Spleen (tissue), 11 donors: ENCODE measurements around the gene COBLL1. TPM values are rescaled to one million over a fixed set of nuclear protein-coding genes. Genes with fewer than 3 reads are reported as not detected.

Source experiments
- DNase-seq: peaks from one replicate; pipeline ENCODE4 v3.0.0-alpha.2; 2020
- H3K27ac ChIP-seq, 8 donors: fragments of 200-600 bp; sonication (generic) in 7 of 8; 1 replicate in 4 of 8; 2 replicates in 4 of 8; pipeline versions ENCODE4 v1.5.0 to v1.8.0; 2016 to 2021; ENCODE audit warnings: inconsistent platforms in 4 of 8, mild to moderate bottlenecking in 4 of 8, moderate library complexity in 1 of 8
- H3K27me3 ChIP-seq, 7 donors: fragments of 200-600 bp; sonication (generic) in 6 of 7; replicated peaks in 1 of 7; 1 replicate in 4 of 7; 2 replicates in 3 of 7; pipeline versions ENCODE4 v1.5.0 to v1.8.0; 2016 to 2021; ENCODE audit warnings: inconsistent platforms in 3 of 7, mild to moderate bottlenecking in 1 of 7
- H3K36me3 ChIP-seq, 6 donors: fragments of 200-600 bp; sonication (generic) in 5 of 6; 1 replicate in 4 of 6; 2 replicates in 2 of 6; pipeline versions ENCODE4 v1.5.0 to v1.8.0; 2016 to 2021; ENCODE audit warnings: inconsistent platforms in 2 of 6
- H3K4me1 ChIP-seq, 6 donors: fragments of 200-600 bp; sonication (generic) in 5 of 6; 1 replicate in 3 of 6; 2 replicates in 3 of 6; pipeline versions ENCODE4 v1.5.0 to v1.8.0; 2016 to 2021; ENCODE audit warnings: inconsistent platforms in 3 of 6
- H3K4me3 ChIP-seq, 8 donors: fragments of 200-600 bp; sonication (generic) in 7 of 8; 1 replicate in 4 of 8; 2 replicates in 4 of 8; pipeline versions ENCODE4 v1.5.0 to v1.8.0; 2016 to 2021; ENCODE audit warnings: inconsistent platforms in 4 of 8, mild to moderate bottlenecking in 4 of 8, moderate library complexity in 2 of 8
- H3K9me3 ChIP-seq, 8 donors: fragments of 200-600 bp; sonication (generic) in 7 of 8; 1 replicate in 4 of 8; 2 replicates in 4 of 8; pipeline versions ENCODE4 v1.5.0 to v1.8.0; 2016 to 2021; ENCODE audit warnings: inconsistent platforms in 4 of 8
- CTCF ChIP-seq, 11 experiments: fragments of 200-600 bp in 7 of 11; fragments of 450-650 bp in 4 of 11; sonication (generic) in 4 of 11; IDR thresholded peaks in 8 of 11; conservative IDR thresholded peaks in 3 of 11; 1 replicate in 7 of 11; 2 replicates in 4 of 11; pipeline versions ENCODE4 v1.4.0 to v1.8.0; 2016 to 2021; ENCODE audit warnings: antibody characterized with exemption in 11 of 11, inconsistent platforms in 4 of 11, mild to moderate bottlenecking in 1 of 11
- POLR2A ChIP-seq, 3 donors: fragments of 450-650 bp; IDR thresholded peaks; one replicate each; pipeline ENCODE4 v1.5.1; 2017; ENCODE audit warnings: antibody characterized with exemption in 3 of 3, mild to moderate bottlenecking in 1 of 3
- POLR2AphosphoS5 ChIP-seq, 3 donors: sonication (generic); formaldehyde crosslinking; IDR thresholded peaks; one replicate each; pipeline ENCODE4 v1.5.1; 2017; ENCODE audit warnings: antibody characterized with exemption in 3 of 3
- WGBS, 5 donors: extraction: QIAGEN DNeasy Blood & Tissue Kit in 3 of 5; methylation state at CpG; one replicate each; pipeline versions ENCODE4 v1.1.5 to v1.1.7; 2013 to 2018; 5-methylcytosine and 5-hydroxymethylcytosine counted together
- intact Hi-C: fragments of 100-400 bp; cut with DNase I; formaldehyde crosslinking; loops from one replicate; pipeline ENCODE4 v1.15.0; 2023; ENCODE audit warnings: low total_unique reads
- polyA plus RNA-seq, 3 donors: library from polyadenylated mRNA; stranded (reverse); fragments of 200-250 nt; gene quantifications; one replicate each; pipeline ENCODE4 v1.2.1, GENCODE V29; 2013
- total RNA-seq, 7 donors: library from RNA; depleted of rRNA in 3 of 7; stranded (reverse); fragments of >200 nt in 3 of 7; fragmentation: NEBNext Ultra II Directional in 4 of 7; extraction: Animal tissue kit (Norgen Biotek cat#: 25700) in 4 of 7; gene quantifications; one replicate each; pipeline versions ENCODE4 v1.1.0 to v1.2.1, GENCODE V29; 2016 to 2021
- donor health status: healthy with polysubstance abuse.
- donor health status: DM: no; HTN: no; CAD: no; lungs with moderate emphysema.
- donor health status: DM: no; HTN: no; CAD: no.
- donor health status: Bipolar disorder and iron deficiency.
- donor health status: healthy.
- donor health status: DM: no; HTN: no; CAD: no.
- donor health status: DM: yes; HTN: yes; CAD: no.

Gene COBLL1
- total and polyA plus RNA-seq, 10 donors = 6.4 to 86.8 (median 49.9) TPM

GRCh38 chr2:164664070-164664469, 177.6 kb downstream of the COBLL1 start:
- Histone ChIP-seq H3K36me3 (no peaks in the 10 kb centered on the region), H3K4me1 (no peaks in the 10 kb centered on the region), H3K4me3 (no peak overlapping the region), H3K27me3 (no peaks in the 10 kb centered on the region), H3K9me3 (no peaks in the 10 kb centered on the region), H3K27ac (no peak overlapping the region)
- no peak for DNase-seq
- TF ChIP-seq POLR2AphosphoS5 (IDR thresholded peaks at IDR 0.05) (no peak), POLR2A (IDR thresholded peaks at IDR 0.05) (no peak), CTCF (IDR thresholded peaks at IDR 0.05 in 8 of 11, conservative IDR thresholded peaks at IDR 0.05 in 3 of 11) (no peak)
- intact Hi-C loops = no loop called here

GRCh38 chr2:164662868-164663631, 178.6 kb downstream of the COBLL1 start:
- no peak overlapping the region for H3K4me3 ChIP-seq
- 88 to 94% (median 89%) methylated on average over 1 of the region's 1 CpG for WGBS, 5 donors
- H3K36me3 ChIP-seq = no peaks in the 10 kb centered on the region
- DNase-seq = no peak
- no peaks in the 10 kb centered on the region for H3K27me3 ChIP-seq
- no peak for TF ChIP-seq CTCF (IDR thresholded peaks at IDR 0.05 in 8 of 11, conservative IDR thresholded peaks at IDR 0.05 in 3 of 11)
- no peak for TF ChIP-seq POLR2AphosphoS5 (IDR thresholded peaks at IDR 0.05)
- TF ChIP-seq POLR2A (IDR thresholded peaks at IDR 0.05) = no peak
- intact Hi-C loops = no loop called here
- no peak overlapping the region for H3K27ac ChIP-seq
- no peaks in the 10 kb centered on the region for H3K9me3 ChIP-seq
- H3K4me1 ChIP-seq = no peaks in the 10 kb centered on the region

- 69 to 80% (median 76%) methylated on average over 1 of the region's 1 CpG for WGBS, 5 donors
- H3K4me3 ChIP-seq = no peak overlapping the region
- intact Hi-C loops = no loop called here
- no peaks in the 10 kb centered on the region for H3K36me3 ChIP-seq
- no peaks in the 10 kb centered on the region for H3K9me3 ChIP-seq
- TF ChIP-seq POLR2A (IDR thresholded peaks at IDR 0.05) (no peak), POLR2AphosphoS5 (IDR thresholded peaks at IDR 0.05) (no peak), CTCF (IDR thresholded peaks at IDR 0.05 in 8 of 11, conservative IDR thresholded peaks at IDR 0.05 in 3 of 11) (no peak)
- H3K27me3 ChIP-seq = no peaks in the 10 kb centered on the region
- no peak overlapping the region for H3K27ac ChIP-seq
- DNase-seq = no peak
- no peaks in the 10 kb centered on the region for H3K4me1 ChIP-seq
Measured at GRCh38 chr2:164662066-164662465, 179.6 kb downstream of the COBLL1 start.

- Histone ChIP-seq H3K27ac (no peak overlapping the region), H3K27me3 (no peaks in the 10 kb centered on the region), H3K4me3 (no peak overlapping the region), H3K36me3 (no peaks in the 10 kb centered on the region), H3K9me3 (no peaks in the 10 kb centered on the region), H3K4me1 (no peaks in the 10 kb centered on the region)
- no peak for DNase-seq
- intact Hi-C loops = no loop called here
- TF ChIP-seq POLR2AphosphoS5 (IDR thresholded peaks at IDR 0.05) (no peak), POLR2A (IDR thresholded peaks at IDR 0.05) (no peak), CTCF (IDR thresholded peaks at IDR 0.05 in 8 of 11, conservative IDR thresholded peaks at IDR 0.05 in 3 of 11) (no peak)
Measured at GRCh38 chr2:164661349-164661748, 180.3 kb downstream of the COBLL1 start.
